ENCODE data around the gene SMCO1. TPM values are rescaled to one million over a fixed set of nuclear protein-coding genes. Genes with fewer than 3 reads are reported as not detected.

The SMCO1 gene
- total and polyA plus RNA-seq, 2 experiments from 2014 or later, result not detected

GRCh38 chr3:196531418-196531817 lies 16.3 kb upstream of the SMCO1 start (continued):
- TF ChIP-seq ETS1 (IDR thresholded peaks at IDR 0.05) (no peak), ZNF462 (CRISPR knock-in tag; IDR thresholded peaks at IDR 0.05) (no peak), ZNF331 (CRISPR knock-in tag; IDR thresholded peaks at IDR 0.05; ENCODE audit: low read depth) (no peak), NANOG (IDR thresholded peaks at IDR 0.05; ENCODE audit: borderline replicate concordance) (no peak), ZNF114 (CRISPR knock-in tag; IDR thresholded peaks at IDR 0.05) (no peak), EZH2phosphoT487 (IDR thresholded peaks at IDR 0.05; ENCODE audit: unreplicated experiment) (no peak)

- Mint-ChIP-seq H3K27me3 (ENCODE audit: insufficient read depth, low read depth, poor library complexity) (peaks cover 6% of the 10 kb centered on the region), H3K27ac (no peak overlapping the region; the same call in 1 of the 2 replicates), H3K4me3 (peak overlapping the region; percentile 62), H3K9me3 (peaks cover 20% of the 10 kb centered on the region), H3K36me3 (ENCODE audit: low read depth) (peaks cover 11% of the 10 kb centered on the region), H3K4me1 (peaks cover 12% of the 10 kb centered on the region)
- Histone ChIP-seq H3K27me3 (ENCODE audit: insufficient read depth) (no peaks in the 10 kb centered on the region), H3F3A (replicated peaks; ENCODE audit: low read depth) (no peaks in the 10 kb centered on the region; the same call in 1 of the 2 replicates), H3K27ac (ENCODE audit: low read depth) (no peak overlapping the region), H4K20me1 (replicated peaks; ENCODE audit: insufficient read depth) (no peaks in the 10 kb centered on the region), H3K4me2 (peak overlapping the region; percentile 84), H3K4me3 (peak overlapping the region; percentile 70), H3K36me3 (ENCODE audit: insufficient read depth) (no peaks in the 10 kb centered on the region), H3K4me1 (ENCODE audit: insufficient read depth) (no peaks in the 10 kb centered on the region; the same call in 1 of the 2 replicates), H2AFZ (peak overlapping the region; percentile 99), H3K9me2 (ENCODE audit: insufficient read depth) (no peaks in the 10 kb centered on the region), H3K79me2 (replicated peaks; ENCODE audit: insufficient read depth) (no peaks in the 10 kb centered on the region)
- TF ChIP-seq POLR2AphosphoS5 (IDR thresholded peaks at IDR 0.05; ENCODE audit: low read depth) (peak; percentile 38), CREB1 (CRISPR knock-in tag; IDR thresholded peaks at IDR 0.05; ENCODE audit: low read depth) (0 out of 2 replicates have a peak, but pooled peaks have one; percentile 11), CTCF (conservative IDR thresholded peaks at IDR 0.05; ENCODE audit: low read depth in 2 of 2) (peak; percentile 61 to 72), EZH2phosphoT487 (IDR thresholded peaks at IDR 0.05; ENCODE audit: unreplicated experiment) (no peak)
- peak; percentile 91 for ATAC-seq
- DNase-seq (ENCODE audit: low spot score), result peak; percentile 87
These were observed 13.6 kb upstream of the SMCO1 start for GRCh38 chr3:196528639-196529233.

Measured in GM23338 (cell line).